Testis (tissue), 3 donors: ENCODE measurements around the gene SMIM26. TPM values are rescaled to one million over a fixed set of nuclear protein-coding genes. Genes with fewer than 3 reads are reported as not detected.

Experiments used
- DNase-seq: peaks from one replicate; pipeline ENCODE4 v3.0.0-alpha.2; 2019
- H3K27ac ChIP-seq, 2 donors: fragments of 200-600 bp; sonication (generic); one replicate each; pipeline ENCODE4 v1.5.1; 2019
- H3K27me3 ChIP-seq: fragments of 200-600 bp; sonication (generic); one replicate; pipeline ENCODE4 v1.5.1; 2019
- H3K36me3 ChIP-seq: fragments of 200-600 bp; sonication (generic); one replicate; pipeline ENCODE4 v1.5.1; 2017; ENCODE audit warnings: low read depth; ENCODE audit errors: missing control alignments
- H3K4me1 ChIP-seq: fragments of 200-600 bp; sonication (generic); one replicate; pipeline ENCODE4 v1.5.1; 2019
- H3K4me3 ChIP-seq, 2 donors: fragments of 200-600 bp; sonication (generic); one replicate each; pipeline ENCODE4 v1.5.1; 2017 to 2019
- H3K9me3 ChIP-seq: fragments of 200-600 bp; sonication (generic); one replicate; pipeline ENCODE4 v1.5.1; 2017
- CTCF ChIP-seq, 3 experiments: fragments of 450-650 bp in 2 of 3; fragments of 200-600 bp in 1 of 3; sonication (generic) in 1 of 3; IDR thresholded peaks; one replicate each; pipeline ENCODE4 v1.5.1; 2016 to 2019; ENCODE audit warnings: antibody characterized with exemption in 3 of 3, mild to moderate bottlenecking in 2 of 3, moderate library complexity in 1 of 3
- POLR2A ChIP-seq: fragments of 450-650 bp; IDR thresholded peaks from one replicate; pipeline ENCODE4 v1.6.1; 2017; ENCODE audit warnings: antibody characterized with exemption, mild to moderate bottlenecking, moderate library complexity
- WGBS, 2 donors: methylation state at CpG; one replicate each; pipeline ENCODE4 v1.1.5; 2018; 5-methylcytosine and 5-hydroxymethylcytosine counted together
- intact Hi-C: fragments of 100-400 bp; cut with DNase I; formaldehyde crosslinking; loops from one replicate; pipeline ENCODE4 v1.15.1; 2023; ENCODE audit warnings: low total_unique reads
- polyA plus RNA-seq: library from polyadenylated mRNA; stranded (reverse); fragments of 350-450 nt; fragmentation: Illumina TruSeq; extraction: RNeasy Lipid Tissue Mini Kit (QIAGEN cat#74804); gene quantifications from one replicate; pipeline ENCODE4 v1.2.3, GENCODE V29; 2014; ENCODE audit warnings: low read depth, low replicate concordance; ENCODE audit not compliant: insufficient read depth
- total RNA-seq, 2 donors: library from RNA; depleted of rRNA; stranded (reverse); fragments of >200 nt; gene quantifications; one replicate each; pipeline ENCODE4 v1.2.3, GENCODE V29; 2016

Gene SMIM26
- total and polyA plus RNA-seq, 3 donors from 2014 or later = 69.6 to 98.0 (median 87.4) TPM

DNA sequence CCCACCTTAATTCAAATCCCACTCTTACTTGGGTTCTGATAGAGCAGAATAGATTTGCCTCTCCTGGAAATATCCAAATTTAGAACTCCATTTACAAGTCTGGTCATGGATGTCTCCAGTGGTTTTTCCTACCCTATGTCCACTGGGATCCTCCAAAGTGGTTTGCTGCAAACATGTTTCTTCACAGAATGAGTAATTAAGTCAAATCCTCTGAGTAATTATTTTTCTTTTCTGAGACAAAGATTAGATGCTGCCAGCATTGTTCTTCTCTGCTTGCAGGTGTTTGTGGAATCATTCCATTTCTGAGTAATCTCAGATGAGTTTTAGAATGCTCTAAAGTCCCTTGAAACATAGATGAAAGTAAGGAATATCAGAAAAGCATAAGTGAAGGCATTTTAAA, 42.5 kb downstream of the SMIM26 start:
- H3K27ac ChIP-seq = no peak overlapping the region
- DNase-seq = no peak
- no peaks in the 10 kb centered on the region for H3K27me3 ChIP-seq
- TF ChIP-seq POLR2A = no peak
- TF ChIP-seq CTCF (IDR thresholded peaks at IDR 0.05) = no peak
- H3K9me3 ChIP-seq = no peaks in the 10 kb centered on the region
- H3K36me3 ChIP-seq = no peaks in the 10 kb centered on the region
- intact Hi-C loops = no loop called here
- H3K4me3 ChIP-seq = no peak overlapping the region
- no peaks in the 10 kb centered on the region for H3K4me1 ChIP-seq

GRCh38 chr20:18611492-18611891, 44.3 kb downstream of the SMIM26 start:
- no peak for DNase-seq
- no peaks in the 10 kb centered on the region for H3K36me3 ChIP-seq
- H3K4me3 ChIP-seq = no peak overlapping the region
- H3K27me3 ChIP-seq = no peaks in the 10 kb centered on the region
- H3K27ac ChIP-seq = no peak overlapping the region
- intact Hi-C loops = no loop called here
- TF ChIP-seq POLR2A (no peak), CTCF (IDR thresholded peaks at IDR 0.05) (no peak)
- 78 to 87% methylated on average over 8 of the region's 8 CpGs for WGBS, 2 donors
- peaks cover 3% of the 10 kb centered on the region for H3K4me1 ChIP-seq
- H3K9me3 ChIP-seq = no peaks in the 10 kb centered on the region

- H3K27me3 ChIP-seq = no peaks in the 10 kb centered on the region
- H3K9me3 ChIP-seq = no peaks in the 10 kb centered on the region
- 90 to 92% methylated on average over 2 of the region's 2 CpGs for WGBS, 2 donors
- TF ChIP-seq POLR2A (no peak), CTCF (IDR thresholded peaks at IDR 0.05) (no peak)
- intact Hi-C loops = no loop called here
- peaks cover 3% of the 10 kb centered on the region for H3K4me1 ChIP-seq
- H3K4me3 ChIP-seq = no peak overlapping the region
- H3K36me3 ChIP-seq = no peaks in the 10 kb centered on the region
- no peak overlapping the region for H3K27ac ChIP-seq
- DNase-seq = no peak
Observed at GRCh38 chr20:18613553-18613952, 46.3 kb downstream of the SMIM26 start.

GRCh38 chr20:18614244-18614643, 47.0 kb downstream of the SMIM26 start:
- Histone ChIP-seq H3K27me3 (no peaks in the 10 kb centered on the region), H3K27ac (no peak overlapping the region), H3K36me3 (no peaks in the 10 kb centered on the region), H3K4me3 (no peak overlapping the region), H3K4me1 (peaks cover 3% of the 10 kb centered on the region), H3K9me3 (no peaks in the 10 kb centered on the region)
- WGBS, 2 donors = 70 to 82% methylated on average over 5 of the region's 5 CpGs
- no peak for DNase-seq
- intact Hi-C loops = no loop called here
- TF ChIP-seq POLR2A = no peak
- no peak for TF ChIP-seq CTCF (IDR thresholded peaks at IDR 0.05)

DNA sequence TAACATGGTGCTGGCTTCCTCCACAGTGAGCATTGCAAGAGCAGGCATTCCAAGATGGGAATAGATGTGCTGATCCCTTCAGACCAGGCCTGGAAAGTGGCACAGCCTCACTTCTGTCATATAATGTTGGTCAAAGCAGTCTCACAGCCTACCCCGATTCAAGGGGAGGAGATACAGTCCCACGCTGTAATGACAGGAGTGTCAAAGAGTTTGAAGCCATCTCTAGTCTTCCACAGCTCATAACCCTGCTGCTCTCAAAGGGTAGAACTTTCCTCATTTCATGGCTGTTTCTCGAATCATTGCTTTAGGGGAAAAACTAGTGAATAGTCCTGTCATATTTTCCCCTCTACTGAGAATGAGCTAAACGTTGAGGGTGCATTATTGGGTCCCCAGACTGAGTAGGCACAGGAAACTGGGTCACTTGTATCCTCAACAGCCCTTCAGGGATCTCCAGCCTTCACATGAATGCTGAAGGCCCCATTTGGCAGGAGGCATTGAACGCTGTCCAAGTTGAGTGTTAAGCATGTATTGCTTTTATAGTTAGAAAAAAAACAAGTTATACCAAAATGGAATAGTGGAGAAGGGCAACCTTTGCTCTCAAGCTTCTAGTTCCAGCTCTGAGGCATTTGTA, 47.9 kb downstream of the SMIM26 start:
- WGBS, 2 donors = 54 to 85% methylated on average over 5 of the region's 5 CpGs
- no peaks in the 10 kb centered on the region for H3K9me3 ChIP-seq
- TF ChIP-seq POLR2A (no peak), CTCF (IDR thresholded peaks at IDR 0.05) (no peak)

More for the DNA sequence above, 47.9 kb downstream of the SMIM26 start:
- intact Hi-C loops = no loop called here
- Histone ChIP-seq H3K27me3 (no peaks in the 10 kb centered on the region), H3K4me3 (no peak overlapping the region), H3K36me3 (no peaks in the 10 kb centered on the region), H3K27ac (no peak overlapping the region), H3K4me1 (peaks cover 3% of the 10 kb centered on the region)
- DNase-seq = no peak
